Activated CD4-positive, alpha-beta T cell treated with anti-CD3 and anti-CD28 coated beads, Interleukin-2, amount 50 U/mL, for 16 hours (primary cell): ENCODE measurements around the gene CD7.
"Not testable (repeated sequence)": the region's sequence is repeated elsewhere in the genome, so short reads cannot be mapped to it uniquely, and the experiment has no call there.

ENCODE experiments used
- DNase-seq: peaks from one replicate; pipeline ENCODE4 v3.0.0-alpha.2; 2020

CD7 gene

DNA sequence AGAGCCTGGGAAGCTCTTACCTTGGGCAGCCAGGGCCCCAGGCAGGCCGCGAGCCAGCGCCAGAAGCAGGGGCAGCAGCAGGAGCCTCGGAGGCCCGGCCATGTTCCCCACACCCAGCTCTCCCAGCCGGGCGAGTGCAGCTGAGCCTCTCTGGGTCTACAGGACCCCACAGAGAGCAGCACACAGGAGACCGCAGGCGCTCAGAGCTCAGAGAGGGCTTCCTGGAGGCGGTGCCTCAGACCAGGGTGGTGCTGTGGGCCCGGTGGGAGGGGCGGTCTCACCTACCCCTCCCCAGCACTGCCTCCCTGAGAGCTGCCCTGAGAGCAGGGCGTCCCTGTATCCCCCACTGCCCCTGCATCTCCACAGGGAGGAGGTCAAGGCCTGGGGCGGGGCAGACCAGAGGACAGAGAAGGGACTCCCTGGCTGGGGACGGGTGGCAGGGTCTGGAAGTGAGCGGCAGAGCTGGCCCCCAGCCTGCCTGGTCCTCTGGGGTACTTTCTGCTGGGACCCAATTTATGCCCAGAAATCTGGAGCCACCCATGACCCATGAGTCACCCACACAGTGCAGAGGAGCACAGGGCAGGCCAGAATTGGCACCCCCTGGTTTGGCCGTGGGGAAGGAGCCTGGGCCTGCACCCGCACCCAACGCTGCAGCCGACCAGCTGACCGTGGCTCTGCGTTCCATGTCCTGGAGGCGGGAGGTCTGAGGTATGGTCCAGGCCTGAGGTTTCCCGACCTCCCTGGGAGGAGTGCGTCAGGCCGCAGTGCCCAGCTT, at the start of gene CD7:
CD7 (minus strand) TSS at position 215 of the 775 bp plus-strand sequence; CDS start at position 102, 113 bp downstream.
- DNase-seq, result peak; percentile 48

DNA sequence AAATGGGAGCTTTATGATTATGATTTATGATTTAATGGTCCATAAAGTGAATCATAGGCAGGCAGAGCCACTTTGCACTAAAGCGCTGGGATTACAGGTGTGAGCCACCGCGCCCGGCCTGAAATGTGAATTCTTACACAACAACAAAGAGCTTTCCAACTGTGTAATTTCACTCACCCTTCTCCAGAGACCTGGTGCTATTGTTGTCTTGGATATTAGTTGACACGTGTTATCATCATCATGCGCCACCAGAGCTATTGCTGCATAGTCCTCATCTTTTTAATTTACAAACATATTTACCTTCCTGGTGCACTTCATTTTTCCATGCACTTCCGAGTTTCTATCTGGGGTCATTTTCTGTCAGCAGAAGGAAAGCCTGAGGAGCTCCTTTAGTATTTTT, 49.3 kb upstream of the CD7 start:
- DNase-seq, result no peak

DNA sequence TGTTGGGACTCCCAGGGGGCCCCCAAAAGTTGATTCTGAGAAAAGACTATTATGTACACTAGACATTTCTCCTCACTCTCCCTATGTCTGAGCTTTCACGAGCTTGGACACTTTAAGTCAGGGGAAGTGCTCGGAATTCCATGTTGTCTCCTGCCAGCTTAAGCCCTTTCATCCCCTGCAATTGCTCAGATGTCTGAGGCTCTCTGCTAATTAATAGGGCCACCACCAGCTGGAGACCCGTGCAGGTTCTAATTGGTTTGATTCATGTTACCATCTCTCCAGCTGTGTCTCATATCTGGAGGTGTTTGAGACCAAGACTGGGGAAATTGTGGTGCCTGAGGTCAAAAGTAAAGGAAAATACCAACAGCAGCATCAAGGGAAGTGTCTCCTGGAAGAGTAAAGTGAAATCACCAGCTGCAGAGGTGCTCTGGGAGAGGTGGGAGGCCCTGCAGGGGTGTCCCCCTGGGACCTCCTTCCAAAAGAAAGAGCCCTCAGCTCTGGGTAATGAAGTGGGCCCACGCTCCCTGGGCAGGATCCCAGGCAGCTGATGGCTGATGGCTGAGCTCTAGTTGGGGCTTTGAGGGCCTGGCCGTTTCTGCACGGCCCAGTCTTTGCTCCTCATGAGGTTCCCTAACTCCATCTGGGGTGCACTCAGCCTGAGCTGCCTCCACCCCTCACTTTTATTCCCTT, 48.3 kb upstream of the CD7 start:
- no peak for DNase-seq

DNA sequence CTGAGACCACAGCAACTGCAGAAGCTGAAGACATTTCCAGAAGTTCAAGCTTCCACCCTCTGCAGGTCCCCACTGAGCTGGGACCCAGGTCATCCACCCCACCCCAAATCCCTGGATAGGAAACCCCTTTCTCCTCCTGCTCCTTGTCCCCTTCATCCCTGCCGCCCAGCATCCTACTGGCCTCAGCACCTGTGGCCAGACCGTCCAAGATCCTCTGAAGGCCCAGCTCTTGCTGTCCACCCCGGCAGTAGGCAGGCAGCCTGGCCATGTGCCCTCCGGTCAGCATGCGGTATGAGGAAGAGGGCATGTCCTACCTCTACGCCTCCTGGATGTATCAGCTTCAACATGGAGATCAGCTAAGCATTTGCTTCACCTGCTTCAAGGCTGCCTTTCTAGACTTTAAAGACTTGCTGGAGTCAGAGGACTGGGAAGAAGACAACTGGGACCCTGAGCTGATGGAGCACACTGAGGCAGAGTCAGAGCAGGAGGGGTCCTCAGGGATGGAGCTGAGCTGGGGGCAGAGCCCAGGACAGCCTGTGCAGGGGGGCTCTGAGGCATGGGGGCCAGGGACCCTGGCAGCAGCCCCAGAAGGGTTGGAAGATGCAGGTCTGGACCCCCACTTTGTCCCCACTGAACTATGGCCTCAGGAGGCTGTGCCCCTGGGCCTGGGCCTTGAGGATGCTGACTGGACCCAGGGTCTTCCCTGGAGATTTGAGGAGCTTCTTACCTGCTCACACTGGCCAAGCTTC, 44.7 kb upstream of the CD7 start:
- no peak for DNase-seq

DNA sequence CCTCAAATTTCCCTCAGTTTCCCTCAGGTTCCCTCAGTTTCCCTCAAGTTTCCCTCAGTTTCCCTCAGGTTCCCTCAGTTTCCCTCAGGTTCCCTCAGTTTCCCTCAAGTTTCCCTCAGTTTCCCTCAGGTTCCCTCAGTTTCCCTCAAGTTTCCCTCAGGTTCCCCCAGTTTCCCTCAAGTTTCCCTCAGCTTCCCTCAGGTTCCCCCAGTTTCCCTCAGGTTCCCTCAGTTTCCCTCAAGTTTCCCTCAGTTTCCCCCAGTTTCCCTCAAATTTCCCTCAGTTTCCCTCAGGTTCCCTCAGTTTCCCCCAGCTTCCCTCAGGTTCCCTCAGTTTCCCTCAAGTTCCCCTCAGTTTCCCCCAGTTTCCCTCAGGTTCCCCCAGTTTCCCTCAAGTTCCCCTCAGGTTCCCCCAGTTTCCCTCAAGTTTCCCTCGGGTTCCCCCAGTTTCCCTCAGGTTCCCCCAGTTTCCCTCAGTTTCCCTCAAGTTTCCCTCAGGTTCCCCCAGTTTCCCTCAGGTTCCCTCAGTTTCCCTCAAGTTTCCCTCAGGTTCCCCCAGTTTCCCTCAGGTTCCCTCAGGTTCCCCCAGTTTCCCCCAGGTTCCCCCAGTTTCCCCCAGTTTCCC, 42.2 kb upstream of the CD7 start:
- not testable (repeated sequence) for DNase-seq

DNA sequence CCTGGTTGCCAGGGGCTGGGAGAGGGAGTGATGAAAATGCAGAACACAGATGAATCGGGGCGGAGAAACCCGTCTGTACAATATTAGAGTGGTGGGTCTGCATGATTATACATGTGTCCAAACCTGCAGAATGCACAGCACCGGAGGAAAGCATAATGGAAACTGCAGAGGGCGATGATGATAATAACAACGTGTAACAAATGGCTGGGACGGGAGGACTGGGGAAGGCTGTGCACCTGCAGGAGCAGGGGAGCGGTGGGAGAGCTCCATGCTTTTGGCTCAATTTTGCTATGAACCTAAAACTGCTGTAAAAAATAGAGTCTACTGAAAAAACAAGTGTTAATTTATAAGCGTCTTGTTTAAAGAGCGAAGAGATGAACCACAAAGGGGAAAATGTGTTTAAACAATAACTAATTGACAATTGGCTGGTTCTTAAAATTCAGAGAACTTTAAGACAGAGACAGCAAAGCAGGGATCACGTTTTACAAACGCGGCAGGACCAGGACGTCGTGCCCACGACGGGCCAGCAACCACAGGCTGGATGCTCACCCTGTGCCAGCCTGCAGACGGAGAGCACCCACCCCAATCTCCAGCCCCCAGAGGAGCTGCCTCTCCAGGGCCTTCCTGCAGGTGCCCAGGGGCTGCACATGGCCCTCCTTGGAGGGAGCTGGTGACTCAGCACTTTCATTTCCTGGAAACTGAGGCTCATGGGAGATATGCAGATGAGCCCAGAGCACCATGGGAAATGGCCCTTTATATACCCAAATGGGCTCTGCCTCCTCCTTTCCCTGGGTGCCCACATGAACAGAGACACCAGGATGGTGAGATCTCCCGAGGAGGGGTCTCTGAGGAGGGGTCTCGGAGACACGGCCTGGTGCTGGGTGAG, 41.3 kb upstream of the CD7 start, which contains the start of gene TEX19:
TEX19 (plus strand) TSS at position 783 of the 886 bp plus-strand sequence. CDS start 2,904 bp downstream, outside the sequence.
- DNase-seq, result peak; percentile 32

DNA sequence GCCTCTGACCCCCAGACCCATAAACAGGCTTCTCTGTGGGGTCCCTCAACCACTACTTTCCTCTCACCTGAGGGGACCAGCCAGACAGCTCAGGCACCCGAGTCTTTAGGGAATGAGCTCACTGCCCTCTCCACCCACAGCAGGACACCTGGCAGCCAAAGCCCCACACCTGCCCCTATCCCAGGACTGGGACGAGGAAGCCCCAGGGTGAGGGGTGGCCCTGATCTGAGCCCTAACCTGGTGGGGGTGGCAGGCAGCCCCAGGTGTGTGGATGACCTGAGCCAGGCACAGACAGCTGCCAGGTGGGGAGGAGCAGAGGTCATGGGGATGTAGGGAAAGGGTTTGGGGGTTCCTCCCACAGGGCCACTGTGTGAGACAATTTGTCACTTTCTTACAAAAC, 40.0 kb upstream of the CD7 start:
- no peak for DNase-seq

DNA sequence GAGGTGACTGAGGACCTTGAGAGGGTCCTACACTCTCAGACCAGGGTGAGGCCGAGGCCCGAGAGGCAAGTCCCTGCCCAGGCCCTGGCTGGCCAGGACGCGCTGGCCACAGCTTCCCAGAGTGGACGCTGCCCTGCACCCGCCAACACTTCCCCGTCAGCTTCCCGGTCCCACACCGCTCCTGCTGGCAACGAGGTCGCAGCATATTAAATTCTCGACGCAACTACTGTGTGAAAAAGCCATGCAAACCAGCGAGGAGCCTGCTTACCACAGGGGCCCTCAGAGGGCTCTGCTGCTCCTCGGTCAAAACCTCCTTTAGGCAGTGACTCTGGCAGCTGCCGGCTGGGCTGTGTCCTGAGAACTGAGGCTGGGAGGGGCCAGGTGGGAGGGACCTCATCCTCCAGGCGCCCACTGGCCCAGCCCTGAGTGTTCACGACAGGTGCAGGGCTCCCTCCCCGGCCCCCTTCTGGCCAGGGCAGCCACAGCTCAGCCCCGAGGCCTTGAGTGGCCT, 39.5 kb upstream of the CD7 start:
- no peak for DNase-seq

DNA sequence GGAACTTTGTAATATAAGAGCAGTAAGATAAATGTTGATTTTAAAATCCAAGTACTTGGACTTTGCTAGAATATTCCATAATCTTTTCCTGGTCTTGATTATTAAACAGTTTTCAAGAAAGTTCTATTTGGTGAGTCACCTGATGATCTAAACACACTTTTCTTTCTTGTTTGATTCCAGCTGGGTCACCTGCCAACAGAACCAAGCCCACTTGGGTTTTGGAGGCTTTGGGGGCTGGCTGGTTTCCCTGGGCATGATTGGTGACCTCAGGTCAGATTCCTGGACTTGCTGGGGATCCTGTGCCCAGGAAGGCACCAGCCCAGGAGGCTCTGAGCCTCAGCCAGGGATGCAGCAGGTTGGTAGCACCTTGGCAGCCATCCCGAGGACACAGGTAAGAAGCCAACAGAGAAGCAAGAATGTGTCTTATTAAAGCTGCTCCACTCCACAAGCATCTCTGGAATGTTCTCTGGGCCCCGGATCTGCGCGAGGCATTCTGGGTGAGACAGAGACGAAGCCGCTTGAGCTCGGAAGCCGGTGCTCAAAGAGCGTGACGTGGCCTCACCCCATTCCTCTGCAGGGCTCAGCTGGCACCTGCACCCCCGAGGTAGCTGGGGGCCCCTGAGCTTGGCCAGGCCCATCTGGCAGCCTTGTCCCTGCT, 38.5 kb upstream of the CD7 start:
- DNase-seq, result no peak

DNA sequence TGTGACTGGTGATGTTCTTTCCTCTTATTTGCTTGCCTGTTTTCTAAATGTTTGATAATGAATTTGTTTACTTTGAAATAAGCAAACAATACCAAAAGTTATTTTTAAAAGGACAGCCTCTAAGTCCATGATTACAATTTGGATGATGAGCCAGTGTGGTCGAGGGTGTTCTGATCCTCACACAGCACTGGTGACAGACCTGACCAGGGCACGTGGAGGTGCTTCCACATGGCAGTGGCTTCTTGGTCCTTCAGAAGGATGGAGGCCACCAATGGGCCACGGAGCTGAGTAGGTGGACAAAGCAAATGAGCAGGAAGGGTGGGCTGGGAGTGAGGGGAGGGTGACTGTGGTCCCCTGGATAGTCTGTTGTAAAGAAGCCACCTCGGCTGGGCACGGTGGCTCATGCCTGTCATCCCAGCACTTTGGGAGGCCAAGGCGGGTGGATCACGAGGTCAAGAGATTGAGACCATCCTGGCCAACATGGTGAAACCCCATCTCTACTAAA, 37.4 kb upstream of the CD7 start:
- no peak for DNase-seq

DNA sequence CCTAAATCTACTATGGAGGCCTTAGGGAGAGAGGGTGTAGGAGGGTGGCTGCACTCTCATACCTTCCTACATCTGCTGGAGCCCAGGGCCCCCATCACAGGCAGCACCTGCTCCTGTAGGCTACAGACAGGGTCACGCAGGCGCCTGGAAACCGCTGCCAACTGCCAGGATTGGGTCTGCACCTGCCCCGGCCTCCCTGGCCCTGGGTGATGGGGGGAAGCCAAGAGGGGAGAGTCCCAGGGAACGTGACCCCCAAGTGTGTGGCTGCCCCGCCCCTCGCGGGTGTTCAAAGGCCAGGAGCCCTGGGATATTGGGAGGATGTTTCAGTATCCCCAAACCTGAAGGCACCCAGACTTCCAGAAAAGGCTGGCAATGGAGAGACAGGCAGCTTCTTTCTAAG, 36.1 kb upstream of the CD7 start:
- DNase-seq, result no peak

DNA sequence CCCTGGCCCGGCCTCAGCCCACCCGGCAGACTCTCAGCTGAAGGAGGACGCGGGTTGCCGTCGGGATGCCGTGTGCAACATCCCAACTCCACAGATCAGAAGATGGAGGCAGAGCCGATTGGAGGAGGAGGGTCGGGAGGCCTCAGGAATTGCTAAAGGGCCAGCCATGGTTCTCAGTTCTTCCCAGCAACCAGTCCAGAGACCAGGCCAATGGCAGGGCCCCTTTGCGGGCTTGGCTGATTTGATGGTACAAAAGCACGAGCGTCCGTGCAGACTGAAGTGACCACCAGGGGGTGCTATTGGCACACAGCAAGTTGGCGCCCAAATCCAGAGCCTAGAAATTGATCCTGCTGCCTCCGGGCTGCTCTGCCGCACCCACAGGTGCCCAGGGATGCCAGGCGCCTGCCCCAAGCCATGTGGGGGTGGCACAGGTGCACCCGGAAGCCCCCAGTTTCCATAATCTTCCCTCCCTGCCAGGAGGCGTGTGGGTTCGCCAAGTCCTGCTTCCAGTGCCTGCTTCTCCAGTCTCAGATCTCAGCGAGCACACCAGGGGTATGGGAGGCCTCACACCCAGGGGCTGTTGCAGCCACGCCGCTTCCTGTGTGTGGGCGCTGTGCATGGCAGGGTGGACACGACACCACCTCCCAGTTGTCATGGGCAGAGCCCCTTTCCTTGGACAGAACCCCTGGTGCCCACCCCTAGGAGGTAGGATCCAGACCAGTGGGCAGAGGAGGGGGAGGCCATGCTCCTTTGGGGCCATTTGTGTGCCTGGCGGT, 34.5 kb upstream of the CD7 start:
- DNase-seq, result peak; percentile 86

DNA sequence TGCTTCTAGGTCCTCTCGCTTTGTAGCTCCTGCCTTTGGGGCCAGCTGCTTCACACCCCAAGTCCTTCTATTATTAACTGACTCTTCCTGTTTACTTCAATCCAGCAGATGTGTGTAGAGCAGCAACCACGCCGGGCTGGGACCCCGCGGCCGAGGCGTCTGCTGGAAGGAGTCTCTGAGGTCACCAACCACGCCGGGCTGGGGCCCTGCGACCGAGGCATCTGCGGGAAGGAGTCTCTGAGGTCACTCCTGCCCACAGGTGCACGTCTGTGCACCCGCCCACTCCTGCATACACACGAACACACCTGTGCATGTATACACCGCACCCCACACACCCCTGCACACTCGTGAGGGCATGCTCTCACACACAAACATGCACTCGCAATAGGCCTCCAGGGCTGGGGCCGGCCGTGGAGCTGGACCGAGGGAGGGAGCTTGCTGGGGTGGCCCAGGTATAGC, 33.9 kb upstream of the CD7 start:
- no peak for DNase-seq

DNA sequence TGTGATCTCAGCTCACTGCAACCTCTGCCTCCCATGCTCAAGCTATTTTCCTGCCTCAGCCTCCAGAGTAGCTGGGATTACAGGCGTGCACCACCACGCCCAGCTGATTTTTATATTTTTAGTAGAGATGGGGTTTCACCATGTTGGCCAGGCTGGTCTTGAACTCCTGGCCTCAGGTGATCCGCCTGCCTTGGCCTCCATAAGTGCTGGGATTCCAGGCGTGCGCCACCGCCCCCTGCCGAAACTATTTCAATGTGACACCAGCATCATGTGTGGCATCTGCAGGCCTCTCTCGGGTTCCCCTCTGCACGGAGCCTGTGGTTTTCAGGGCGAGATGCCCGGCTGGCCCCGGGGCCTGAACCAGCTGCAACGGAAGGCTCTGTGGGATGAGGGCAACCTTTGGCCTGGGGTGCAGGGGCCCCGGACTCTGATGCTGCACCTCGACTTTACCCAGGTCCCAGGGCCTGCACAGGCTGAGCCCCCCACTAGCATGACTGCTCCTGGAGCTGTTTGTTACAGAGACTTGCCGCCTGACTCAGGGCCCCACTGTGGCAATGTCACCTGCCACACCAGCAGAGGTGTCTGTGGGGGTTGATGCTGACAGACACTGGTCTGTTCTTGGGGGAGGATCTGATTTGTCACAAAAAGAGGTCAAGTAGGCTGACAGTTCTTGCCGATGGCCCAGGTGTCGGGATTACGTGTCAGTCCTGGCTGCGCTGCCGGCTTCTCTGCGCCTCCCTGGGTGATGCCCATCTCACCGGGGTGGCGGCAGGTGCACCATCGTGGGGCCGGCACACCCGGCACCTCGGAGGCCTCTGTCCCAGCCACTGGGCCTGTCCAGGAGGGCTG, 33.0 kb upstream of the CD7 start:
- DNase-seq, result peak; percentile 51

DNA sequence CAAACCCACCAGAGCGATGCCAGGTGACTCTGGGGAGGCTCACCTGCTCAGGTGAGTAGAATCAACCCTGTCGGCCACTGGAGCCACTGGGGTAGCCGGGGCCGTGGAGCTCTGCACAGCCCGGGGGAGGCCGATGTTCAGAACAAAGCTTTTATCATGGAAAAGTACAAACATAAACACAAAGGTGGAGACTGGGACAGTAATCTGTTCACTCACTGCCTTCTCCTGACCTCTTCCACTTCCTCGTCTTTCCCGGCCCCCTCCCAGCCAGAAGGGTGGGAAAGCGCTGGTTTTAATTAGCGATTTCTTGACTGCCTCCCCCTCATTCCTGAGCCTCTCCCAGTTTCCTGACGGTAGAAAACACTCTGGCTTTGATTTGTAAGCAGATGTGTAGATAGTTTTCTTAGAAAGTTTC, 31.9 kb upstream of the CD7 start:
- DNase-seq, result no peak

DNA sequence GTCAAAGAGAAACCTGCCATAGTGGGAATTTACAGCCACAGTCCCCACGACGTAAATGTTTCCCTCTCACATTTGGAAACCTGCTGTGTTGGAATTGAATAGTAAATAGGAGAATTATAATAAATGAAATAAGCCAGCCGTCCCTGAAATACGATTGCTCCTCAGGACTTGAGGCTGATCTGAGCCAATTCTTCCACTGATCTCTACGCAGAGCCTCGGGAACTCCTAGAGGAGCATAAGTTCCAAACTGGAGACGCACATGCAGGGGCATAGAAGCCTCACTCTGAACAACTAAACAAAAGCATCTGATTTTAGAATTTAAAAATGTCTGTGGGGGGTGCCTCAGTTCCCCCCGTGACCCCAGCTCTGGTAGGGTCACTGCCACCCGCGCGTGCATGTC, 31.5 kb upstream of the CD7 start:
- no peak for DNase-seq

DNA sequence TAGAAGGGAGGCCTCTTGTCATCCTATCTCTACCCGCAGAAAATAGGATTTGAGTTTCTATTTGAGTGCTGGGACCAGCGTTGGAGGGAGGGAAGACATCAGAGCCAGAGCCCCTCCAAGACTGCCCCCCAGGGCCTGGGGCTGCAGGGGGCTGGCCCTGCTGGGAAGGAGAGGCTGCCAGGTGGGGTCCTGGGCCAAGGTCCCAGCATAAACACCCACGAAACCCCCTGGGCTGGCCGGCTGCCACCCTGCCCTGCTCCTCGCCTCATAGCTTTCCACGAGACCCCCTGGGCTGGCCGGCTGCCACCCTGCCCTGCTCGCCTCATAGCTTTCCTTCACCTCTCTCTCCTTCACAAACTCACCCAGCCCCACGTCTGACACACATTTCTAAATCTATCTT, 31.0 kb upstream of the CD7 start:
- no peak for DNase-seq

DNA sequence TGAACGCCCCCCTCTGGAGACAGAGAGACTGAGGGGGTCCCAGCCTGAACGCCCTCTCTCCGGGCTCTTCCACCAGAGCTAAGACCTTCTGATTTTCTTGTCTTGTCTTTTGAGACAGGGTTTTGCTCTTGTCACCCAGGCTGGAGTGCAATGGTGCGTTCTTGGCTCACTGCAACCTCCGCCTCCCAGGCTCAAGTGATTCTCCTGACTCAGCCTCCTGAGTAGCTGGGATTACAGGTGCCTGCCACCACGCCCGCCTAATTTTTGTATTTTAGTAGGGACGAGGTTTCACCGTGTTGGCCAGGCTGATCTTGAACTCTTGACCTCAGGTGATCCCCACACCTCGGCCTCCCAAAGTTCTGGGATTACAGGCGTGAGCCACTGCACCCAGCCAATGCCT, 30.6 kb upstream of the CD7 start:
- DNase-seq, result not testable (repeated sequence)
